HepG2 (cell line): ENCODE data around the gene OVOL2. TPM values are rescaled to one million over a fixed set of nuclear protein-coding genes. Genes with fewer than 3 reads are reported as not detected.

ENCODE experiments used
- ATAC-seq: fragments of 200-7000 bp; cut with Tn5 transposase; 3 replicates; pipeline ENCODE4 v1.9.1; 2020; ENCODE audit warnings: mild to moderate bottlenecking, moderate library complexity
- BruUV-seq: library from RNA; stranded (reverse); fragments of 400-500 nt; replicated peaks from 2 replicates; lab custom pipeline; 2021; lab: Mats Ljungman, UMichigan
- CTCF ChIA-PET: fragments of 300-600 bp; formaldehyde crosslinking; extraction: SDS; loops from one replicate; lab custom pipeline; 2021; ENCODE audit warnings: low total read pairs, inconsistent platforms, low intra/inter-chr PET ratio; lab: Yijun Ruan, JAX
- POLR2A ChIA-PET: fragments of 350-600 bp; sonication (Branson Sonifier 250); formaldehyde crosslinking; loops from one replicate; lab custom pipeline; 2020; ENCODE audit warnings: antibody characterized with exemption, inconsistent platforms; lab: Yijun Ruan, JAX
- DNase-seq: peaks from one replicate; pipeline ENCODE4 v3.0.0-alpha.2; 2015; ENCODE audit warnings: low spot score
- FAIRE-seq: peaks from 3 replicates; lab custom pipeline; 2011; peaks lifted over from hg19 to GRCh38; lab: Jason Lieb, UNC
- H2AFZ ChIP-seq: one replicate; pipeline ENCODE4 v1.6.1; 2011; ENCODE audit warnings: low read length, inconsistent platforms
- H3K27ac ChIP-seq: fragments of 300-600 bp; 3 replicates; pipeline ENCODE4 v1.8.0; 2011; ENCODE audit warnings: mixed run types, mild to moderate bottlenecking, mixed read lengths, low read length, inconsistent platforms; ENCODE audit not compliant: insufficient read depth; ENCODE audit errors: extremely low read length
- H3K27me3 ChIP-seq, 2 experiments: fragments of 200-600 bp in 1 of 2; 2 replicates in 1 of 2; 3 replicates in 1 of 2; pipeline versions ENCODE4 v1.6.0 to v1.8.0; 2011; ENCODE audit warnings: low read length in 2 of 2, mild to moderate bottlenecking in 2 of 2, moderate library complexity in 2 of 2, inconsistent platforms in 1 of 2; ENCODE audit not compliant: insufficient read depth in 2 of 2, control insufficient read depth in 1 of 2
- H3K36me3 ChIP-seq, 2 experiments: fragments of 200-600 bp in 1 of 2; replicated peaks in 1 of 2; 2 replicates in 1 of 2; 3 replicates in 1 of 2; pipeline versions ENCODE4 v1.5.1 to v1.8.0; 2011; ENCODE audit warnings: low read length in 2 of 2, inconsistent platforms in 1 of 2; ENCODE audit not compliant: insufficient read depth in 2 of 2, control insufficient read depth in 1 of 2
- H3K4me1 ChIP-seq: 2 replicates; pipeline ENCODE4 v1.5.1; 2012; ENCODE audit warnings: low read length, inconsistent platforms; ENCODE audit not compliant: insufficient read depth
- H3K4me2 ChIP-seq: 2 replicates; pipeline ENCODE4 v1.6.0; 2011; ENCODE audit warnings: low read depth, low read length, inconsistent platforms
- H3K4me3 ChIP-seq, 3 experiments: fragments of 200-600 bp in 1 of 3; sonication (generic), shearing (Covaris generic) in 1 of 3; replicated peaks in 1 of 3; 2 replicates each; pipeline ENCODE4 v1.5.1; 2011 to 2016; ENCODE audit warnings: low read length in 3 of 3, inconsistent platforms in 2 of 3, low read depth in 2 of 3, mild to moderate bottlenecking in 2 of 3, control low read depth in 1 of 3, mixed read lengths in 1 of 3; ENCODE audit not compliant: insufficient read depth in 1 of 3
- H3K79me2 ChIP-seq: one replicate; pipeline ENCODE4 v1.6.1; 2011; ENCODE audit warnings: low read length, inconsistent platforms; ENCODE audit not compliant: insufficient read depth
- H3K9ac ChIP-seq: 2 replicates; pipeline ENCODE4 v1.6.0; 2011; ENCODE audit warnings: mild to moderate bottlenecking, low read depth, low read length, inconsistent platforms; ENCODE audit not compliant: insufficient read depth
- H3K9me3 ChIP-seq: 2 replicates; pipeline ENCODE4 v1.5.1; 2012; ENCODE audit warnings: mild to moderate bottlenecking, low read length
- H4K20me1 ChIP-seq: 2 replicates; pipeline ENCODE4 v1.6.0; 2011; ENCODE audit warnings: inconsistent platforms, mild to moderate bottlenecking, low read length, moderate library complexity; ENCODE audit not compliant: insufficient read depth
- CREB1 ChIP-seq, 2 experiments: fragments of 450-650 bp in 1 of 2; IDR thresholded peaks; 2 replicates each; pipeline ENCODE4 v1.6.1; 2016 to 2017; ENCODE audit warnings: control low read depth in 1 of 2, mild to moderate bottlenecking in 1 of 2, missing compliant biosample characterization in 1 of 2, missing genetic modification characterization in 1 of 2
- JUNB ChIP-seq: sonication (generic); formaldehyde crosslinking; IDR thresholded peaks from 2 replicates; pipeline ENCODE4 v1.8.0; 2022; ENCODE audit warnings: missing genetic modification reagents, mild to moderate bottlenecking, borderline replicate concordance
- KLF13 ChIP-seq: sonication (generic); formaldehyde crosslinking; IDR thresholded peaks from 2 replicates; pipeline ENCODE4 v1.4.0; 2020; ENCODE audit warnings: mild to moderate bottlenecking, missing genetic modification reagents
- MED13 ChIP-seq: sonication (generic); formaldehyde crosslinking; IDR thresholded peaks from 2 replicates; pipeline ENCODE4 v1.5.0; 2020; ENCODE audit warnings: missing genetic modification reagents
- NFYC ChIP-seq: IDR thresholded peaks from 2 replicates; pipeline ENCODE4 v1.6.1; 2016; ENCODE audit warnings: missing genetic modification reagents, missing compliant biosample characterization
- NR2F2 ChIP-seq: IDR thresholded peaks from 2 replicates; pipeline ENCODE4 v1.6.1; 2012; ENCODE audit warnings: low read depth, inconsistent platforms, borderline replicate concordance
- NRL ChIP-seq: sonication (generic); formaldehyde crosslinking; IDR thresholded peaks from 2 replicates; pipeline ENCODE4 v1.5.0; 2020; ENCODE audit warnings: missing genetic modification reagents, mild to moderate bottlenecking, moderate library complexity, borderline replicate concordance
- STAT5B ChIP-seq: sonication (generic); formaldehyde crosslinking; IDR thresholded peaks from 2 replicates; pipeline ENCODE4 v1.4.0; 2020; ENCODE audit warnings: missing genetic modification reagents
- ZBTB21 ChIP-seq: sonication (generic); formaldehyde crosslinking; IDR thresholded peaks from 2 replicates; pipeline ENCODE4 v1.4.0; 2020; ENCODE audit warnings: missing genetic modification reagents
- ZC3H13 ChIP-seq: sonication (generic); formaldehyde crosslinking; IDR thresholded peaks from 2 replicates; pipeline ENCODE4 v1.8.1; 2023; ENCODE audit warnings: mild to moderate bottlenecking, missing genetic modification reagents, moderate library complexity
- ZMYM4 ChIP-seq: sonication (generic); formaldehyde crosslinking; IDR thresholded peaks from 2 replicates; pipeline ENCODE4 v1.8.1; 2023; ENCODE audit warnings: mild to moderate bottlenecking, missing genetic modification reagents
- ZNF136 ChIP-seq: sonication (generic); formaldehyde crosslinking; IDR thresholded peaks from 2 replicates; pipeline ENCODE4 v1.8.1; 2022; ENCODE audit warnings: low read depth, mild to moderate bottlenecking, moderate library complexity, missing genetic modification reagents
- ZNF34 ChIP-seq: sonication (generic); formaldehyde crosslinking; IDR thresholded peaks from 2 replicates; pipeline ENCODE4 v1.4.0; 2020; ENCODE audit warnings: mild to moderate bottlenecking, missing genetic modification reagents, borderline replicate concordance
- WGBS: methylation state at CpG from one replicate; pipeline ENCODE4 v1.1.6; 2017; ENCODE audit warnings: low lambda C conversion rate; 5-methylcytosine and 5-hydroxymethylcytosine counted together
- in situ Hi-C: cut with HindIII; loops from 2 replicates; pipeline ENCODE4 v1.10.0; 2017; ENCODE audit warnings: low pct_unique_long_range_greater_than_20kb; ENCODE audit not compliant: extremely low pct_ligation_motif_present
- intact Hi-C: fragments of 100-400 bp; cut with micrococcal nuclease; formaldehyde crosslinking; loops from one replicate; pipeline ENCODE4 v1.10.0; 2022; ENCODE audit not compliant: unreplicated experiment
- polyA plus RNA-seq, 8 experiments: library from polyadenylated mRNA; depleted of rRNA in 3 of 8; stranded (reverse) in 7 of 8; unstranded in 1 of 8; fragments of >200 nt; fragmentation: Illumina TruSeq in 4 of 8; extraction: Trizol in 4 of 8; gene quantifications; 2 replicates each; pipeline versions ENCODE4 v1.2.1 to v1.2.3, GENCODE V29; 2011 to 2016; ENCODE audit warnings: low read depth in 4 of 8, missing spikeins in 1 of 8, mixed read lengths in 1 of 8; ENCODE audit not compliant: insufficient read depth in 1 of 8
- total RNA-seq, 5 experiments: library from RNA; depleted of rRNA; stranded (reverse); fragments of >200 nt; fragmentation: Illumina TruSeq; extraction: Trizol; gene quantifications; 2 replicates each; pipeline ENCODE4 v1.2.3, GENCODE V29; 2016; ENCODE audit warnings: low read depth in 1 of 5
- TF ChIP-seq, protein P1 (sequence below): IDR thresholded peaks from 2 replicates; pipeline ENCODE4 v1.6.1; 2018; ENCODE audit warnings: missing genetic modification reagents
- TF ChIP-seq, protein P2 (sequence below): sonication (generic); formaldehyde crosslinking; IDR thresholded peaks from 2 replicates; pipeline ENCODE4 v1.4.0; 2020; ENCODE audit warnings: missing genetic modification reagents, borderline replicate concordance

Gene OVOL2
- total and polyA plus RNA-seq, 2 of the 13 experiments (the other 11 are each of a cell fraction or from before 2014, with no cell fraction given), result 0.20 to 0.31 TPM

DNA sequence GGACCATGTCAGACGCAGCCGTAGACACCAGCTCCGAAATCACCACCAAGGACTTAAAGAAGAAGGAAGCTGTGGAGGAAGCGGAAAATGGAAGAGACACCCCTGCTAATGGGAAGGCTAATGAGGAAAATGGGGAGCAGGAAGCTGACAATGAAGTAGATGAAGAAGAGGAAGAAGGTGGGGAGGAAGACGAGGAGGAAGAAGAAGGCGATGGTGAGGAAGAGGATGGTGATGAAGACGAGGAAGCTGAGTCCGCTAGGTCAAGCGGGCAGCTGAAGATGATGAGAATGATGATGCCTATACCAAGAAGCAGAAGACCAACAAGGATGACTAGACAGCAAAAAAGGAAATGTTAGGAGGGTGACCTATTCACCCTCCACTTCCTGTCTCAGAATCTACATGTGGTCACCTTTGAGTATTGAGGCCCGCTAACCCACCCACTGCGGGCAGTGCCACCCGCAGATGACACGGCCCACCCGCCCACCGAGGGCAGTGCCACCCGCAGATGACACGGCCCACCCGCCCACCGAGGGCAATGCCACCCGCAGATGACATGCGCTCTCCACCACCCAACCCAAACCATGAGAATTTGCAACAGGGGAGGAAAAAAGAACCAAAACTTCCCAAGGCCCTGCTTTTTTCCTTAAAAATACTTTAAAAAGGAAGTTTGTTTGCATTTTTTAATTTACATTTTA is 45.6 kb downstream of the OVOL2 start:
- BruUV-seq, result no TSS peak
- TF ChIP-seq MED13 (CRISPR knock-in tag), result no peak
- no peak for TF ChIP-seq KLF13 (CRISPR knock-in tag)
- peak; percentile 39; the same call in 1 of the 2 replicates for TF ChIP-seq JUNB (CRISPR knock-in tag)
- H2AFZ ChIP-seq, result no peak overlapping the region
- ChIA-PET CTCF (no interaction called here), POLR2A (interaction anchor here (0.8 kb wide), 1 partner anchor 8 kb away, joined by 3 read pairs; no protein-coding TSS in a partner anchor)
- intact Hi-C loops, result no loop called here
- in situ Hi-C loops, result no loop called here
- no peaks in the 10 kb centered on the region for H3K79me2 ChIP-seq
- no peaks in the 10 kb centered on the region for H4K20me1 ChIP-seq
- H3K9ac ChIP-seq, result no peak overlapping the region
- peaks cover 32% of the 10 kb centered on the region for H3K4me1 ChIP-seq
- H3K4me2 ChIP-seq, result no peak overlapping the region
- H3K9me3 ChIP-seq, result no peaks in the 10 kb centered on the region
- DNase-seq (no peak), FAIRE-seq (no peak), ATAC-seq (no peak)
- H3K27me3 ChIP-seq, result peaks cover 8 to 21% of the 10 kb centered on the region in 2 experiments; a peak in 4 of 5 replicates
- H3K4me3 ChIP-seq, result no peak overlapping the region
- no peaks in the 10 kb centered on the region for H3K36me3 ChIP-seq
- 72% methylated on average over 21 of the region's 21 CpGs for WGBS
- no peak overlapping the region for H3K27ac ChIP-seq

DNA sequence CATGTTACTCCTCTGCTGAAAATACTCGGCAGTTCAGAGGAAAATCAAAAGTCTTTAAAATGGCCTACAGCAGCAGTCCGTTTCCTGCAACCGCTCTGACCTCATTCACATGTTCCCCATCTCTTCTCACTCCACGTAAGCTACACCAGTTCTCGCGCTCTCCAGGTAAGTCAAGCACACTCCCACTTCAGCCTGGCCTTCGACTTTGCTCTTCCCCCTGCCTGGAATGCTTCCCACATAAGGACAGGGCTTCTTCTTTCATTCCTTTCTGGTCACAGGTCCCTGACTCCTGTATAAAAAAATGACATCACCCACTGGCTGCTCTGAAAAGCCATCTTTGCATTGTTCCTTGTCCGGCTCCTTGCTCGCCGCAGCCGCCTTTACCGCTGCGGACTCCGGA is 46.2 kb downstream of the OVOL2 start:
- ATAC-seq (peak; percentile 48), FAIRE-seq (no peak), DNase-seq (peak; percentile 85)
- Histone ChIP-seq H3K4me2 (peak overlapping the region; percentile 36), H3K27me3 (peaks cover 9 to 21% of the 10 kb centered on the region in 2 experiments; a peak in 4 of 5 replicates), H3K79me2 (no peaks in the 10 kb centered on the region), H3K9ac (no peak overlapping the region), H4K20me1 (no peaks in the 10 kb centered on the region), H3K36me3 (no peaks in the 10 kb centered on the region), H3K9me3 (no peaks in the 10 kb centered on the region), H3K4me1 (peaks cover 39% of the 10 kb centered on the region), H3K4me3 (peak overlapping the region in 1 of 3 experiments; percentile 0; a peak in 1 of 6 replicates), H3K27ac (no peak overlapping the region), H2AFZ (no peak overlapping the region)
- intact Hi-C loops, result no loop called here
- no TSS peak for BruUV-seq
- ChIA-PET CTCF (no interaction called here), POLR2A (no interaction called here)
- in situ Hi-C loops, result no loop called here
- WGBS, result 51% methylated on average over 14 of the region's 14 CpGs
- TF ChIP-seq STAT5B (CRISPR knock-in tag) (no peak), NFYC (CRISPR knock-in tag) (no peak), ZMYM4 (CRISPR knock-in tag) (peak; percentile 32; the same call in 1 of the 2 replicates), NRL (CRISPR knock-in tag) (no peak), ZC3H13 (CRISPR knock-in tag) (no peak), ZNF34 (no peak), NR2F2 (no peak), ZBTB21 (CRISPR knock-in tag) (peak; percentile 67; the same call in 1 of the 2 replicates), ZNF136 (CRISPR knock-in tag) (no peak), CREB1 (IDR thresholded peaks at IDR 0.05) (peak; percentile 35), CREB1 (CRISPR knock-in tag; IDR thresholded peaks at IDR 0.05) (no peak)
- TF ChIP-seq, protein P1, sequence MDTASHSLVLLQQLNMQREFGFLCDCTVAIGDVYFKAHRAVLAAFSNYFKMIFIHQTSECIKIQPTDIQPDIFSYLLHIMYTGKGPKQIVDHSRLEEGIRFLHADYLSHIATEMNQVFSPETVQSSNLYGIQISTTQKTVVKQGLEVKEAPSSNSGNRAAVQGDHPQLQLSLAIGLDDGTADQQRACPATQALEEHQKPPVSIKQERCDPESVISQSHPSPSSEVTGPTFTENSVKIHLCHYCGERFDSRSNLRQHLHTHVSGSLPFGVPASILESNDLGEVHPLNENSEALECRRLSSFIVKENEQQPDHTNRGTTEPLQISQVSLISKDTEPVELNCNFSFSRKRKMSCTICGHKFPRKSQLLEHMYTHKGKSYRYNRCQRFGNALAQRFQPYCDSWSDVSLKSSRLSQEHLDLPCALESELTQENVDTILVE (CRISPR knock-in tag), result no peak
- TF ChIP-seq, protein P2, sequence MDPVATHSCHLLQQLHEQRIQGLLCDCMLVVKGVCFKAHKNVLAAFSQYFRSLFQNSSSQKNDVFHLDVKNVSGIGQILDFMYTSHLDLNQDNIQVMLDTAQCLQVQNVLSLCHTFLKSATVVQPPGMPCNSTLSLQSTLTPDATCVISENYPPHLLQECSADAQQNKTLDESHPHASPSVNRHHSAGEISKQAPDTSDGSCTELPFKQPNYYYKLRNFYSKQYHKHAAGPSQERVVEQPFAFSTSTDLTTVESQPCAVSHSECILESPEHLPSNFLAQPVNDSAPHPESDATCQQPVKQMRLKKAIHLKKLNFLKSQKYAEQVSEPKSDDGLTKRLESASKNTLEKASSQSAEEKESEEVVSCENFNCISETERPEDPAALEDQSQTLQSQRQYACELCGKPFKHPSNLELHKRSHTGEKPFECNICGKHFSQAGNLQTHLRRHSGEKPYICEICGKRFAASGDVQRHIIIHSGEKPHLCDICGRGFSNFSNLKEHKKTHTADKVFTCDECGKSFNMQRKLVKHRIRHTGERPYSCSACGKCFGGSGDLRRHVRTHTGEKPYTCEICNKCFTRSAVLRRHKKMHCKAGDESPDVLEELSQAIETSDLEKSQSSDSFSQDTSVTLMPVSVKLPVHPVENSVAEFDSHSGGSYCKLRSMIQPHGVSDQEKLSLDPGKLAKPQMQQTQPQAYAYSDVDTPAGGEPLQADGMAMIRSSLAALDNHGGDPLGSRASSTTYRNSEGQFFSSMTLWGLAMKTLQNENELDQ (CRISPR knock-in tag), result no peak
